MCF 10A (cell line): Measurements from ENCODE around the gene VWA3A. TPM values are rescaled to one million over a fixed set of nuclear protein-coding genes. Genes with fewer than 3 reads are reported as not detected.
"Not testable (repeated sequence)": the region's sequence is repeated elsewhere in the genome, so short reads cannot be mapped to it uniquely, and the experiment has no call there.

Experiments
- BruUV-seq: library from RNA; stranded (reverse); fragments of 400-500 nt; replicated peaks from 2 replicates; lab custom pipeline; 2021; lab: Mats Ljungman, UMichigan
- CTCF ChIA-PET: fragments of 300-600 bp; sonication (Branson Sonifier 250); formaldehyde crosslinking; extraction: SDS; loops from one replicate; lab custom pipeline; 2021; ENCODE audit warnings: antibody characterized with exemption, inconsistent platforms; lab: Yijun Ruan, JAX
- POLR2A ChIA-PET: fragments of 300-600, 350-650 bp; sonication (Branson Sonifier 250); formaldehyde crosslinking; extraction: SDS; loops from one replicate; lab custom pipeline; 2020; ENCODE audit warnings: antibody characterized with exemption, inconsistent platforms; lab: Yijun Ruan, JAX
- DNase-seq: peaks from one replicate; pipeline ENCODE4 v3.0.0-alpha.2; 2018; ENCODE audit not compliant: unreplicated experiment
- H3K27ac Mint-ChIP-seq: one replicate; pipeline ENCODE4 v1.8.0; 2022; ENCODE audit warnings: mild to moderate bottlenecking, low read depth, mixed read lengths; ENCODE audit not compliant: unreplicated experiment
- H3K27me3 Mint-ChIP-seq: one replicate; pipeline ENCODE4 v1.8.0; 2022; ENCODE audit warnings: mixed read lengths; ENCODE audit not compliant: insufficient read depth, unreplicated experiment
- H3K36me3 Mint-ChIP-seq: one replicate; pipeline ENCODE4 v1.8.0; 2022; ENCODE audit warnings: mild to moderate bottlenecking, moderate library complexity, mixed read lengths; ENCODE audit not compliant: insufficient read depth, unreplicated experiment
- H3K4me1 Mint-ChIP-seq: one replicate; pipeline ENCODE4 v1.8.0; 2022; ENCODE audit warnings: mixed read lengths; ENCODE audit not compliant: insufficient read depth, unreplicated experiment
- H3K4me3 Mint-ChIP-seq: one replicate; pipeline ENCODE4 v1.8.0; 2022; ENCODE audit warnings: mild to moderate bottlenecking, moderate library complexity, mixed read lengths; ENCODE audit not compliant: unreplicated experiment
- H3K9me3 Mint-ChIP-seq: one replicate; pipeline ENCODE4 v1.8.0; 2022; ENCODE audit warnings: mixed read lengths; ENCODE audit not compliant: unreplicated experiment
- CTCF ChIP-seq: fragments of 200-600 bp; IDR thresholded peaks from one replicate; pipeline ENCODE4 v1.8.0; 2022; ENCODE audit warnings: antibody characterized with exemption, mild to moderate bottlenecking; ENCODE audit not compliant: unreplicated experiment
- intact Hi-C: fragments of 100-400 bp; cut with micrococcal nuclease; formaldehyde crosslinking; loops from 2 replicates; pipeline ENCODE4 v1.14.1; 2022
- total RNA-seq: library from RNA; stranded (reverse); gene quantifications from 2 replicates; pipeline ENCODE4 v1.2.3, GENCODE V29; 2022

The VWA3A gene
- total RNA-seq, 1 experiment from 2014 or later, result not detected

DNA sequence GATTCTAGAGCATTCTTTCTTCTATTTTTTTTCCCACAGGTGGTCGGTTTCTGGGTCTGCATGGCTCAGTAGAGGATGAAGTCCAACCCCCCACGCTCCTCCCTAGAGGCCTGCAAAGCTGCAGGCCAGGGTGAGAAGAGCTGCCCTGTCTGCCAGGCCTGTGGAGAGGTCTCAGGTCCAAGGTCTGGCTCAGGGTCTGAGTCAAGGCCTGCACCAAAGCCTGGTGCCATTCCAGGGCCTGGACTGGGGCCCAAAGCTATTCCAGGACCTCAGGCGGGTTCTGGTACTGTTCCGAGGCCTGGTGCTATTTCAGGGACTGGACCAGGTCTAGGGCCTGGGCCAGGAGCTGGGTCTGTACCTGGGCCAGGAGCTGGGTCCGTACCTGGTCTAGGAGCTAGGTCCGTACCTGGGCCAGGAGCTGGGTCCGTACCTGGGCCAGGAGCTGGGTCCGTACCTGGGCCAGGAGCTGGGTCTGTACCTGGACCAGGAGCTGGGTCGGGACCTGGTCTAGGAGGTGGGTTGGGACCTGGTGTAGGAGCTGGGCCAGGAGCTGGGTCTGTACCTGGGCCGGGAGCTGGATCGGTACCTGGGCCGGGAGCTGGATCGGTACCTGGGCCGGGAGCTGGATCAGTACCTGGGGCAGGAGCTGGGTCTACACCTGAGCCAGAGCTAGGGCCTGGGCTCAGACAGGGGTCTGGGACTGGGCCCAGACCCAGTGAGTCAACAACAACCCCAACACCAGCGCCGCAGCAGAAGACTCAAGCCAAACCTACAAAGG lies 73.4 kb downstream of the VWA3A start:
- Mint-ChIP-seq H3K9me3 (peaks cover 9% of the 10 kb centered on the region), H3K4me3 (no peak overlapping the region), H3K27ac (no peak overlapping the region), H3K36me3 (no peaks in the 10 kb centered on the region), H3K27me3 (peaks cover 15% of the 10 kb centered on the region), H3K4me1 (no peaks in the 10 kb centered on the region)
- CTCF ChIA-PET, result interaction anchor here (0.6 to 0.9 kb wide), 3 partner anchors 22 to 195 kb away, joined by 3 to 4 read pairs (median 3); no protein-coding TSS in a partner anchor
- intact Hi-C loops, result no loop called here
- TF ChIP-seq CTCF, result no peak
- POLR2A ChIA-PET, result interaction anchor here (0.6 to 0.9 kb wide), 3 partner anchors 11 to 47 kb away, joined by 3 read pairs; no protein-coding TSS in a partner anchor
- BruUV-seq, result no TSS peak
- no peak for DNase-seq

- H3K27ac Mint-ChIP-seq, result no peak overlapping the region
- H3K9me3 Mint-ChIP-seq, result no peaks in the 10 kb centered on the region
- no peaks in the 10 kb centered on the region for H3K4me1 Mint-ChIP-seq
- BruUV-seq, result no TSS peak
- ChIA-PET POLR2A (no interaction called here), CTCF (no interaction called here)
- no peaks in the 10 kb centered on the region for H3K36me3 Mint-ChIP-seq
- no peak for DNase-seq
- TF ChIP-seq CTCF, result no peak
- no peak overlapping the region for H3K4me3 Mint-ChIP-seq
- no peaks in the 10 kb centered on the region for H3K27me3 Mint-ChIP-seq
- intact Hi-C loops, result no loop called here
Measured at GRCh38 chr16:22171953-22172352, 79.6 kb downstream of the VWA3A start.

- H3K4me1 Mint-ChIP-seq, BruUV-seq, H3K27me3 Mint-ChIP-seq, H3K36me3 Mint-ChIP-seq, H3K4me3 Mint-ChIP-seq, intact Hi-C loops, DNase-seq, H3K9me3 Mint-ChIP-seq, H3K27ac Mint-ChIP-seq, POLR2A ChIA-PET: not testable (repeated sequence)
- CTCF ChIA-PET, result interaction anchor here (1.1 to 1.8 kb wide), 2 partner anchors 75 to 171 kb away, joined by 3 read pairs; no protein-coding TSS in a partner anchor
Measured at GRCh38 chr16:22172642-22173041, 80.3 kb downstream of the VWA3A start.

GRCh38 chr16:22174642-22175041 lies 82.3 kb downstream of the VWA3A start:
- intact Hi-C loops, result no loop called here
- no peak overlapping the region for H3K4me3 Mint-ChIP-seq
- no peak for TF ChIP-seq CTCF
- BruUV-seq, result no TSS peak
- H3K9me3 Mint-ChIP-seq, result no peaks in the 10 kb centered on the region
- H3K36me3 Mint-ChIP-seq, result no peaks in the 10 kb centered on the region
- DNase-seq, result no peak
- CTCF ChIA-PET, result interaction anchor here (0.7 to 1.6 kb wide), 3 partner anchors 14 to 97 kb away, joined by 3 to 8 read pairs (median 4); no protein-coding TSS in a partner anchor
- no peaks in the 10 kb centered on the region for H3K4me1 Mint-ChIP-seq
- no peak overlapping the region for H3K27ac Mint-ChIP-seq
- H3K27me3 Mint-ChIP-seq, result peaks cover 16% of the 10 kb centered on the region
- POLR2A ChIA-PET, result interaction anchor here (0.6 to 1.1 kb wide), 2 partner anchors 32 to 221 kb away, joined by 3 read pairs; partner anchors contain the start of gene UQCRC2
